Type B pancreatic cell (in vitro differentiated cells): ENCODE results near the gene COL4A4. TPM values are rescaled to one million over a fixed set of nuclear protein-coding genes. Genes with fewer than 3 reads are reported as not detected.

ENCODE experiments used
- DNase-seq: peaks from one replicate; pipeline ENCODE4 v3.0.0; 2021; ENCODE audit warnings: mixed read lengths; ENCODE audit not compliant: unreplicated experiment; ENCODE audit errors: extremely low spot score
- H3K27ac Mint-ChIP-seq: 2 replicates; pipeline ENCODE4 v1.8.0; 2021; ENCODE audit warnings: mild to moderate bottlenecking, mixed read lengths
- H3K27me3 Mint-ChIP-seq: 2 replicates; pipeline ENCODE4 v1.8.0; 2021; ENCODE audit warnings: mixed read lengths
- H3K36me3 Mint-ChIP-seq: 2 replicates; pipeline ENCODE4 v1.8.0; 2021; ENCODE audit warnings: mixed read lengths
- H3K4me1 Mint-ChIP-seq: one replicate; pipeline ENCODE4 v1.8.0; 2021; ENCODE audit warnings: mixed read lengths; ENCODE audit not compliant: unreplicated experiment
- H3K4me3 Mint-ChIP-seq: 2 replicates; pipeline ENCODE4 v1.8.0; 2021; ENCODE audit warnings: mild to moderate bottlenecking, mixed read lengths
- H3K9me3 Mint-ChIP-seq: 2 replicates; pipeline ENCODE4 v1.8.0; 2021; ENCODE audit warnings: mixed read lengths
- CTCF ChIP-seq: fragments of 200-600 bp; sonication (generic); conservative IDR thresholded peaks from 2 replicates; pipeline ENCODE4 v1.5.0; 2021; ENCODE audit warnings: antibody characterized with exemption, mild to moderate bottlenecking
- total RNA-seq: library from RNA; stranded (reverse); gene quantifications from 2 replicates; pipeline ENCODE4 v1.2.1, GENCODE V29; 2021; ENCODE audit warnings: low replicate concordance

Gene COL4A4
- total RNA-seq, 1 donor from 2014 or later = 1.1 TPM

- TF ChIP-seq CTCF = no peak
- Mint-ChIP-seq H3K9me3 (no peaks in the 10 kb centered on the region), H3K4me1 (no peaks in the 10 kb centered on the region), H3K27me3 (peaks cover 24% of the 10 kb centered on the region), H3K4me3 (no peak overlapping the region), H3K27ac (no peak overlapping the region), H3K36me3 (no peaks in the 10 kb centered on the region)
- no peak for DNase-seq
These were observed 13.6 kb downstream of the COL4A4 start for GRCh38 chr2:227150222-227150936.

GRCh38 chr2:227148106-227148505 is 15.9 kb downstream of the COL4A4 start:
- H3K9me3 Mint-ChIP-seq = no peaks in the 10 kb centered on the region
- no peak for DNase-seq

GRCh38 chr2:227147023-227147422 is 17.0 kb downstream of the COL4A4 start:
- Mint-ChIP-seq H3K4me1 (no peaks in the 10 kb centered on the region), H3K4me3 (no peak overlapping the region), H3K27me3 (peaks cover 3% of the 10 kb centered on the region), H3K36me3 (no peaks in the 10 kb centered on the region), H3K27ac (no peak overlapping the region), H3K9me3 (no peaks in the 10 kb centered on the region)
- no peak for TF ChIP-seq CTCF
- DNase-seq = no peak

More at GRCh38 chr2:227148106-227148505, 15.9 kb downstream of the COL4A4 start:
- TF ChIP-seq CTCF = no peak
- H3K4me1 Mint-ChIP-seq = no peaks in the 10 kb centered on the region
- H3K36me3 Mint-ChIP-seq = no peaks in the 10 kb centered on the region
- peaks cover 3% of the 10 kb centered on the region for H3K27me3 Mint-ChIP-seq
- no peak overlapping the region for H3K4me3 Mint-ChIP-seq
- no peak overlapping the region for H3K27ac Mint-ChIP-seq

- Mint-ChIP-seq H3K9me3 (no peaks in the 10 kb centered on the region), H3K4me3 (no peak overlapping the region), H3K36me3 (no peaks in the 10 kb centered on the region), H3K27ac (no peak overlapping the region), H3K4me1 (no peaks in the 10 kb centered on the region), H3K27me3 (peaks cover 3% of the 10 kb centered on the region)
- TF ChIP-seq CTCF = no peak
- DNase-seq = no peak
These were observed 17.5 kb downstream of the COL4A4 start for GRCh38 chr2:227146456-227146855.

- TF ChIP-seq CTCF = no peak
- Mint-ChIP-seq H3K4me3 (no peak overlapping the region), H3K27ac (no peak overlapping the region), H3K27me3 (peaks cover 3% of the 10 kb centered on the region), H3K9me3 (no peaks in the 10 kb centered on the region), H3K4me1 (no peaks in the 10 kb centered on the region), H3K36me3 (no peaks in the 10 kb centered on the region)
- no peak for DNase-seq
These were observed 20.1 kb downstream of the COL4A4 start for GRCh38 chr2:227143895-227144294.

- Mint-ChIP-seq H3K4me1 (no peaks in the 10 kb centered on the region), H3K9me3 (no peaks in the 10 kb centered on the region), H3K27ac (no peak overlapping the region), H3K36me3 (no peaks in the 10 kb centered on the region), H3K4me3 (no peak overlapping the region), H3K27me3 (peaks cover 8% of the 10 kb centered on the region)
- DNase-seq = no peak
- no peak for TF ChIP-seq CTCF
These were observed 22.7 kb downstream of the COL4A4 start for GRCh38 chr2:227141301-227141700.
